Glomerular visceral epithelial cell (primary cell): ENCODE measurements around the gene CALHM1.
"Not testable (repeated sequence)": the region's sequence is repeated elsewhere in the genome, so short reads cannot be mapped to it uniquely, and the experiment has no call there.

Experiments
- DNase-seq: peaks from one replicate; pipeline ENCODE4 v3.0.0-alpha.2; 2016; ENCODE audit errors: extremely low spot score

The CALHM1 gene, protein sequence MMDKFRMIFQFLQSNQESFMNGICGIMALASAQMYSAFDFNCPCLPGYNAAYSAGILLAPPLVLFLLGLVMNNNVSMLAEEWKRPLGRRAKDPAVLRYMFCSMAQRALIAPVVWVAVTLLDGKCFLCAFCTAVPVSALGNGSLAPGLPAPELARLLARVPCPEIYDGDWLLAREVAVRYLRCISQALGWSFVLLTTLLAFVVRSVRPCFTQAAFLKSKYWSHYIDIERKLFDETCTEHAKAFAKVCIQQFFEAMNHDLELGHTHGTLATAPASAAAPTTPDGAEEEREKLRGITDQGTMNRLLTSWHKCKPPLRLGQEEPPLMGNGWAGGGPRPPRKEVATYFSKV

GRCh38 chr10:103458720-103459119, at the start of gene CALHM1:
TSS of gene CALHM1 (minus strand) at chr10:103458900. CDS start at chr10:103458751, 149 bp downstream.
- DNase-seq: no peak

DNA sequence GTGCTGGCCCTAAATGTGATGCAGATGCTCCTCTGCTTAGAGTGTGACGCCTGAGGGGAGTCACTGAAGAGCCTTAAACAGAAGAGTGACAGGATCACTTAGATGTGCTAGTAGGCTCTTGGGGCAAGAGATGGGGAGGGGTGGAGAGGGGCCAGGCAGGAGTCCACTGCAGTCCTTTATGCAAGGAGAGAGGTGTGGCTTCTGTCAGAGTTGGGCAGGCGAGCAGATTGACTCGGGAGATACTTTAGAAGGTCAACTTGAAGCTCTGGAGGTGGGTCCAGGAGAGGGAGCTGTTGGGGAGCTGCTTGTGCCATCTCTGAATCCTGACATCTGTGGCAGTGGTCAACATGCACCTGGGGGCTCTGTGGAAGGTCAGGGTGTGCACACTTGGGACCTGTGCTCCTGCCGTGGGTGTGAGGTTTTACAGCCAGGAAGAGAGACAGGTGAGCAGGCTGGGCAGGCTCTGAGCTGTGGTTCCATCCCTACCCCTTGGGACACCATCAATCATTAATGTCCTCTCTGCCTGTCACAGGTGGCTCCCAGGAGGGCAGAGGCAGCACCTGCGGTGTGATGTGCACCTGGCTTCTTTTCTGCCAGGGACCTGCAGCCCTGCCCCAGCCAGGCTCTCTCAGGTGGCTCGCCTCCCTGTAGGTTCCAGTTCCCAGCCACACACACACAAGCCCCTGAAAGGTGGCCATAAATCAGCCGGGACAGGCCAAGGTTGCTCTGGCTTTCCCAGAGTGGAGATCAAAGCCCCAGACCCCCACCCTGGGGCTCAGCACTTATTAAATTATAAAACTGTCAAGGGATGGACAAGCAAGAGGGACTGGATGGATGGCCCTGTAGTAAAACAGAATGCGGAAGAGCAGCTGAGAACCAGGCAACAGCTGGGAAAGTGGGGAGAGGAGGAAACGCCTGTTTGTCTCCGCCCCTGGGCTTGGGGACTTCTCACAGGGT, 48.8 kb upstream of the CALHM1 start:
- no peak for DNase-seq

- DNase-seq: no peak
These were observed 47.4 kb upstream of the CALHM1 start for GRCh38 chr10:103506061-103506460.

DNA sequence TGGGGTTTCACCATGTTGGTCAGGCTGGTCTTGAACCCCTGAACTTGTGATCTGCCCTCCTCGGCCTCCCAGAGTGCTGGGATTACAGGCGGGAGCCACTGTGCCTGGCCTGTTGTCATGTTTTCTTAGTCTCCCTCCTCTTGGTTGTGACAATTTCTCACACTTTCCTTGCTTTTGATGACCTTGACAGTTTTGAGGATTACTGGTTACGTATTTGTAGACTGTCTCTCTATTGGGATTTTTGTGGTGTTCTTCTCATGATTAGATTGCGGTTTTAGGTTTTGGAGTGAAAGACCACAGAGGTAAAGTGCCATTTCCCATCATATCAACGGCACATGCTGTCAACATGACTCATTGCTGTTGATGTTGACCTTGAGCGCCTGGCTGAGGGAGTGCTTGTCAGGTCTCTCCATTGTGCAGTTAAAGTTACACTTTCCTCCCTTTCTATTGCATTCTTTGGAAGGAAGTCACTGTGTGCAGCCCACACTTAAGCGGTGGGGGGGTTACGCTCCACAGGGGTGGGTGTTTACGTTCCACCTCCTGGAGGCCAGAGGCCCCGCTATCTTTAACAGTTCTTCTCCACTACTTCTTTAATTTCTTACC, 45.6 kb upstream of the CALHM1 start:
- DNase-seq: peak; percentile 97

GRCh38 chr10:103503777-103504176, 45.1 kb upstream of the CALHM1 start:
- not testable (repeated sequence) for DNase-seq

DNA sequence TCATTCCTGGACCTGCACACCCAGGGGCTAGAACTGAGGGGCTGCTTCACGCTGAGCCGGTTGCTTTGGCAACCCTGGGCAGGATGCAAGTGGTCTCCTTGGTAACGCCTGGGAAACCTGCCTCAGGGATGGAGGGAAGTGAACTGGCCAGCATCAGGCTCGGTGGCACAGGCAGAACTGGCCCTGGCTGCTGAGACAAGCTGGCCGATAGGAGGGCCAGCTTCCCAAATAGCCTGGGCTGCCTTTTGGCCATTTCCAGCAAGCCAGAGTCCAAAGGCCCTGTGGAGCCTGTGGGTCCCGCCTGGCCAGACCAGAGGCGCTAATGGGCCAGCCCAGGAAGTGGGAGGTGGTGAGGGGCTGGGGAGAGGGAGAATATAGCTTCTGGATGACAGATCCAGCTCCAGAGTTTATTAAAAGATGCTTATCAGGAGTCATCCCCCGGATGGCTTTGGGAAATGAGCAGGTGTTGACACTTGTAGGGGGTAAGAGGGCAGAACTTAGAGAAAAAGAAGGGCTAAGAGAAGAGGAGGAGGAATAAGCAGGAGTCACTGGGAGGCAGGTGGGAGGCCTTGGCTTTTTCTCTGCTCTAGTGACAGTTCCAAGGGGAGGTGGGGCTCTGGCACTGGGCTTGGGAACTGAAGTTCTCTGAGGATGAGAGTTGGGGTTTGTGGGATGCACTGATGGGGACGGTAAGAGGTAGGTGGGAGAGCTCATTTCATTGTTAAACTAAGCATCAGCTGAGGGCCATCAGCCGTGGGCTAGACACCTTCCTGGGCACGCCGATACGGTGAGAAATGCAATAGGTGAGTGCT, 44.4 kb upstream of the CALHM1 start:
- DNase-seq: no peak

DNA sequence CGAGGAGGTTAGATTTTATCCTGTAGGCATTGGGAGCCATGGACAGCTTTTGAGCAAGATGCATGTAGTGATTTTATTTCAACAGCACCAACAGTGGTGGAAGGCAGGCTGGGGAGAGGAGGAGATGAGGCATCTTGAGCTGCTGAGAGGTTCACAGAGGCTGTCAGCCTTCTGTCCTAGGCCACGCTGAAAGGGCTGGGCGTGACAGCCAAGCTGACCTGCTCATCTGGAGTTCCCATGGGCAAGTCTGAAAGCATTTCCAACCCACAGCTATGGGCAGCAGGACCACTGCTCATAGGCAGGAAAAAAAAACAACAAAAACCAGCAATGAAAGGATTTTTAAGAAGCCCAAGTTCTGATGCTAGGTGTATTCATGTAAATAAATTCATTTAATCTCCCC, 42.5 kb upstream of the CALHM1 start:
- no peak for DNase-seq

- DNase-seq: no peak
These were observed 41.8 kb upstream of the CALHM1 start for GRCh38 chr10:103500481-103500880.

DNA sequence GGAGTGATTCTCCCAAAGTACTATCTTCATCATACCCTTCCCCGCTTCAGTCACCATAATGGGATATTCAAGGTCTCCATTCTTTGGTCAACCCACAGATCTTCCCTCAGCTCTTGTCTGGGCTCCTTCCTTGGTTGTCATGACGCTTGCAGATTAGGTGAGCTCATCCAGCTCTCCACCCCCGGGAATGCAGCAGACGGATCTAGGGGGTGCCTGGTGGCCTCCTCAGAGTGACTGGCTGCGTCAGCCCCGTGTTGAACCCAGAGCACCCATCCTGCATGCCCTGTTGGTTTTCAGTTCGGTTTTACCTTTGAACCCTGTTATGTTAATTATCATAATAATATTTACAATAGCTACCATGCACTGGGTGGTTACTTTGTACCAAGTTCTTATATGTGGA, 41.2 kb upstream of the CALHM1 start:
- peak; percentile 59 for DNase-seq

DNA sequence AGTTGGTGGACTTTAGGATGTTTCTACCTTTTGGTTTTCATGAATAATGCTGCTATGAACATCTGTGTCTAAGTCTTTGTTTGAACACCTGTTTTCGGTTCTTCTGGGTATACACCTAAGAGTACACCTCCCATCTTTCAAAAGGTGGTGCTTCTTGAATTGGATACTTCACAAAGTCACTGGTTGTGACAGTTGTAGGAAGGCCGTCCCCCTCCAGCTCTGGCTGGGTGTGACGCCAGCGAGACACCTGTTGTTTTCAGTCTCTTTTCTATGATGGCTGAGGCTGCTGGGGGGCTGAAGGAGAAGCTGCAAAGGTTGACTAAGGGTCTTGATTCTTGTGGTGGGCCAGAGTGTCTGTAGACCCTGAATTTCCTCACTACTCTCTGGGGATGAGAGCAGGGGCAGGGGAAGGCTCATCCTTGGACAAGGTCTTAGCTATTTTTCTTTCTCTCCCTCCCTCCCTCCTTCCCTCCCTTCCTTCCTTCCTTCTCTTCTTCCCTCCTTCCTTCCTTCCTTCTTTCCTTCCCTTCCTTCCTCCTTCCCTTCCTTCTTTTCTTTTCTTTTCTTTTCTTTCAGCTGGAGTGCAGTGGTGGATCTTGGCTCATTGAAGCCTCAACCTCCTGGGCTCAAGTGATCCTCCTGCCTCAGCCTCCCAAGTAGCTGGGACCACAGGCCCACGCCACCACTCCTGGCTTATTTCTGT, 40.4 kb upstream of the CALHM1 start:
- no peak for DNase-seq

- no peak for DNase-seq
These were observed 38.6 kb upstream of the CALHM1 start for GRCh38 chr10:103497161-103497915.

DNA sequence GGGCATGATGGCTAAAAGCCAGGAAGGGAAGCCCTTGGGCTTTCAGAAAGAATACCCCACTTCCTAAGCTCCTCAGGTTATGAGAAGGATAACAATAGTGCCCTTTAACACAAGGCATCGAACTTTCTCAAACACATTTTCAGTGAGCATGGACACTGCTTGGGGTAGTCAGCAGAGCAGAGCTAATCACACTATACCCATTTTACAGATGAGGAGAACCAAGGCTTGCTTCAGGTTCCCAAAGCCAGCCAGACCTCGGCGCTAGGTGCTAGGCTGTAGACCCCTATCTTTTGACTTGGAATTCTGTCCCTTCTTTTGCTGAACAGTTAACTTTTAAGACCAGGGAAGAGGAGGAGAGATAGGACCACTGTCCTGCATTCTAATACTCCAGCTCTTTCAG, 36.6 kb upstream of the CALHM1 start:
- no peak for DNase-seq

GRCh38 chr10:103493916-103494877, 35.5 kb upstream of the CALHM1 start:
- DNase-seq: peak; percentile 14

GRCh38 chr10:103493362-103493915, 34.7 kb upstream of the CALHM1 start, which contains the start of gene NEURL1:
TSS of gene NEURL1 (plus strand) at chr10:103493705. CDS start at chr10:103494388, 683 bp downstream.
- no peak for DNase-seq

DNA sequence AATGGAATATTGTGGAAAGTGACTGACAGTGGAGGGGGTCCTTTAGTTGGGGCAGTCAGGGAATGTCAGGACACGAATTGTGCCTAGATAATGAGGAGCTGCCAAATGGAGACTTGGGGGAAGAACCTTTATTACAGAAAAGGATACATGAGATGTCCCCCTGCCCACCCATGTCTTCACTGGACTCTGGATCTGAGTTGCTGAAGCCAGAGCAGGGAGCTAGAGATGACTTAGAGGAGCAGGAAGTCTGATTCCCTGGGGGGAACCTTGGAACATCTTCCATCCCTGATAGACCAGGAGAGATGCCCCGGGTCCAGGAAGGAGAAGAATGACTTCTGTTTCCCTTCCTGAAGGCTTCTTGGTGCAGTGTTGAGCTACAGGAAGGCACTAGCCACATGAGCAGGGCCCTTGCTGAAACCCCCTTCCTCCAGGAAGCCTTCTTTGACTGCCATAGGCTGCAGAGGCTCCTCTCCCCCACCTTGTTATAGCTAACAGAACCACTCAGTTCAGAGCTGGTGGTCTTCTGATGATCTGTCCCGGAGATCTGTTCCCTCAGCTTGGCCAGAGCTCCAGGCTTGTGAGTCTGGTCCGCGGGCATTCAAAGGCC, 34.1 kb upstream of the CALHM1 start:
- no peak for DNase-seq

GRCh38 chr10:103491729-103492364, 33.1 kb upstream of the CALHM1 start:
- peak; percentile 97 for DNase-seq

- no peak for DNase-seq
These were observed 32.2 kb upstream of the CALHM1 start for GRCh38 chr10:103490986-103491314.

GRCh38 chr10:103487410-103487708, 28.7 kb upstream of the CALHM1 start:
- DNase-seq: no peak
